Endodermal cell (in vitro differentiated cells): ENCODE data around the gene WDR37. TPM values are rescaled to one million over a fixed set of nuclear protein-coding genes. Genes with fewer than 3 reads are reported as not detected.

Experiments
- DNase-seq: peaks from one replicate; pipeline ENCODE4 v3.0.0-alpha.2; 2017
- H3K27ac ChIP-seq: 2 replicates; pipeline ENCODE4 v1.5.1; 2013; ENCODE audit warnings: mild to moderate bottlenecking, low read depth, low read length, moderate library complexity
- H3K27me3 ChIP-seq: 2 replicates; pipeline ENCODE4 v1.6.1; 2013; ENCODE audit warnings: mild to moderate bottlenecking, low read length, moderate library complexity; ENCODE audit not compliant: insufficient read depth, control insufficient read depth, poor library complexity, severe bottlenecking
- H3K36me3 ChIP-seq: 2 replicates; pipeline ENCODE4 v1.7.0; 2013; ENCODE audit warnings: mild to moderate bottlenecking, low read length, moderate library complexity; ENCODE audit not compliant: control insufficient read depth, insufficient read depth
- H3K4me1 ChIP-seq: one replicate; pipeline ENCODE4 v1.7.0; 2013; ENCODE audit warnings: low read length; ENCODE audit not compliant: control insufficient read depth, insufficient read depth
- H3K4me3 ChIP-seq: 2 replicates; pipeline ENCODE4 v1.5.1; 2013; ENCODE audit warnings: mild to moderate bottlenecking, low read length, moderate library complexity
- H3K9ac ChIP-seq: 2 replicates; pipeline ENCODE4 v1.6.1; 2013; ENCODE audit warnings: mild to moderate bottlenecking, low read length, moderate library complexity; ENCODE audit not compliant: poor library complexity, severe bottlenecking; ENCODE audit errors: extremely low read depth
- H3K9me3 ChIP-seq: 2 replicates; pipeline ENCODE4 v1.6.1; 2013; ENCODE audit warnings: mild to moderate bottlenecking, low read length, moderate library complexity; ENCODE audit not compliant: control insufficient read depth
- H3K27ac Mint-ChIP-seq: 2 replicates; pipeline ENCODE4 v1.8.0; 2020; ENCODE audit warnings: mixed read lengths
- H3K27me3 Mint-ChIP-seq: 2 replicates; pipeline ENCODE4 v1.8.0; 2021; ENCODE audit warnings: mild to moderate bottlenecking, mixed read lengths; ENCODE audit not compliant: insufficient read depth
- H3K36me3 Mint-ChIP-seq: 2 replicates; pipeline ENCODE4 v1.8.0; 2020; ENCODE audit warnings: low read depth, mixed read lengths
- H3K4me1 Mint-ChIP-seq: 2 replicates; pipeline ENCODE4 v1.8.0; 2020; ENCODE audit warnings: mixed read lengths
- H3K4me3 Mint-ChIP-seq: 2 replicates; pipeline ENCODE4 v1.8.0; 2020; ENCODE audit warnings: mild to moderate bottlenecking, moderate library complexity, mixed read lengths
- H3K9me3 Mint-ChIP-seq: 2 replicates; pipeline ENCODE4 v1.8.0; 2020; ENCODE audit warnings: mild to moderate bottlenecking, mixed read lengths
- CTCF ChIP-seq: fragments of 200-600 bp; sonication (generic); conservative IDR thresholded peaks from 2 replicates; pipeline ENCODE4 v1.5.0; 2021; ENCODE audit warnings: antibody characterized with exemption, mild to moderate bottlenecking
- WGBS, 2 experiments: methylation state at CpG; one replicate each; pipeline versions ENCODE4 v1.1.5 to v1.1.7; 2013; ENCODE audit warnings: missing lambda C conversion rate in 2 of 2, mixed read lengths in 1 of 2; ENCODE audit not compliant: insufficient coverage in 1 of 2, insufficient read length in 1 of 2; 5-methylcytosine and 5-hydroxymethylcytosine counted together
- total RNA-seq, 2 donors: library from RNA; stranded (reverse); fragmentation: NEBNext Ultra II Directional in 1 of 2; extraction: Animal tissue kit (Norgen Biotek cat#: 25700) in 1 of 2; gene quantifications; 2 replicates in 1 of 2; 3 replicates in 1 of 2; pipeline ENCODE4 v1.2.1, GENCODE V29; 2021

Gene WDR37
- total RNA-seq, 2 donors from 2014 or later = 10.7 TPM

- Mint-ChIP-seq H3K9me3 (peaks cover 17% of the 10 kb centered on the region), H3K4me3 (no peak overlapping the region), H3K36me3 (no peaks in the 10 kb centered on the region), H3K27me3 (peaks cover 5% of the 10 kb centered on the region), H3K4me1 (peaks cover 25% of the 10 kb centered on the region), H3K27ac (no peak overlapping the region)
- DNase-seq = no peak
- WGBS, 2 experiments = 91 to 93% methylated on average over 13 of the region's 13 CpGs
- Histone ChIP-seq H3K36me3 (no peaks in the 10 kb centered on the region), H3K9ac (no peak overlapping the region), H3K4me1 (no peaks in the 10 kb centered on the region), H3K27ac (no peak overlapping the region), H3K4me3 (no peak overlapping the region), H3K27me3 (no peaks in the 10 kb centered on the region), H3K9me3 (peaks cover 6% of the 10 kb centered on the region)
- no peak for TF ChIP-seq CTCF
These were observed 94.4 kb downstream of the WDR37 start for GRCh38 chr10:1150638-1150955.

- H3K4me1 Mint-ChIP-seq = peaks cover 25% of the 10 kb centered on the region
- 93 to 94% methylated on average over 11 to 15 of the region's 15 CpGs for WGBS, 2 experiments
- H3K36me3 Mint-ChIP-seq = no peaks in the 10 kb centered on the region
- Histone ChIP-seq H3K4me3 (no peak overlapping the region), H3K27ac (no peak overlapping the region), H3K4me1 (no peaks in the 10 kb centered on the region), H3K9ac (no peak overlapping the region), H3K27me3 (no peaks in the 10 kb centered on the region), H3K9me3 (no peaks in the 10 kb centered on the region), H3K36me3 (no peaks in the 10 kb centered on the region)
- peaks cover 5% of the 10 kb centered on the region for H3K27me3 Mint-ChIP-seq
- H3K27ac Mint-ChIP-seq = no peak overlapping the region
- no peak for TF ChIP-seq CTCF
- H3K9me3 Mint-ChIP-seq = peaks cover 13% of the 10 kb centered on the region
- no peak overlapping the region for H3K4me3 Mint-ChIP-seq
- no peak for DNase-seq
These were observed 95.2 kb downstream of the WDR37 start for GRCh38 chr10:1151076-1152033.

- Mint-ChIP-seq H3K27ac (no peak overlapping the region), H3K36me3 (no peaks in the 10 kb centered on the region), H3K4me3 (no peak overlapping the region), H3K9me3 (peaks cover 3% of the 10 kb centered on the region), H3K27me3 (peaks cover 5% of the 10 kb centered on the region), H3K4me1 (peaks cover 25% of the 10 kb centered on the region)
- no peaks in the 10 kb centered on the region for H3K27me3 ChIP-seq
- DNase-seq = peak; percentile 35
- no peak for TF ChIP-seq CTCF
- H3K9me3 ChIP-seq = no peaks in the 10 kb centered on the region
- 91 to 96% methylated on average over 27 to 32 of the region's 32 CpGs for WGBS, 2 experiments
- H3K27ac ChIP-seq = no peak overlapping the region
- no peaks in the 10 kb centered on the region for H3K36me3 ChIP-seq
- no peak overlapping the region for H3K4me3 ChIP-seq
- no peaks in the 10 kb centered on the region for H3K4me1 ChIP-seq
- no peak overlapping the region for H3K9ac ChIP-seq
These were observed 96.4 kb downstream of the WDR37 start for GRCh38 chr10:1152386-1153250.
